Tibial nerve (tissue), 3 donors: Measurements from ENCODE around the gene MCRIP1.

Experiments
- POLR2A ChIP-seq, 2 donors: fragments of 450-650 bp; IDR thresholded peaks; one replicate each; pipeline ENCODE4 v1.6.1; 2017; ENCODE audit warnings: antibody characterized with exemption in 2 of 2, mild to moderate bottlenecking in 2 of 2, moderate library complexity in 2 of 2
- TF ChIP-seq, protein P1 (sequence below), 5 experiments: fragments of 200-600 bp in 3 of 5; fragments of 450-650 bp in 2 of 5; sonication (generic) in 3 of 5; IDR thresholded peaks; one replicate each; pipeline ENCODE4 v1.5.1; 2016 to 2019; ENCODE audit warnings: antibody characterized with exemption in 5 of 5, mild to moderate bottlenecking in 3 of 5, moderate library complexity in 2 of 5

DNA sequence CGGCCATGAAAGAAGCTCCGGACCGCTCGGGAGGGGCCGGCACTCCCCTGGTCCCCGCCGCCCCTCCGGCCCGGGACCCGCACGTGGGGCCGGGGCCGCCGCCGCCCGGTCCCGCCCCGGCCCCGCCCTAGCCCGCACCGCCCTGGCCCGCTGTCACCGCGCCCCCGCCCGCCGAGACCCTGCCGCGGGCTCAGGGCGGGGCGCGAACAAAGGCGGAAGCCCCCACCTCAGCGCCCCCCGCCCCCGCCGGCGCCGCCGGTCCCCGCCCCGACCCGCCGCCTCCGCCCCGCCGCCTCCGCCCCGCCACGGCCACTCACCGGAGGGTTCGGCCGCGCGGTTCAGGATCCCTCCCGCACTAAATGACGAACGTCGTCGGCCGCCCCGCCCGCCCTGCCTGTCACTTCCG is 37.9 kb upstream of the MCRIP1 start, which contains the start of gene ARHGDIA:
- TF ChIP-seq, protein P1, sequence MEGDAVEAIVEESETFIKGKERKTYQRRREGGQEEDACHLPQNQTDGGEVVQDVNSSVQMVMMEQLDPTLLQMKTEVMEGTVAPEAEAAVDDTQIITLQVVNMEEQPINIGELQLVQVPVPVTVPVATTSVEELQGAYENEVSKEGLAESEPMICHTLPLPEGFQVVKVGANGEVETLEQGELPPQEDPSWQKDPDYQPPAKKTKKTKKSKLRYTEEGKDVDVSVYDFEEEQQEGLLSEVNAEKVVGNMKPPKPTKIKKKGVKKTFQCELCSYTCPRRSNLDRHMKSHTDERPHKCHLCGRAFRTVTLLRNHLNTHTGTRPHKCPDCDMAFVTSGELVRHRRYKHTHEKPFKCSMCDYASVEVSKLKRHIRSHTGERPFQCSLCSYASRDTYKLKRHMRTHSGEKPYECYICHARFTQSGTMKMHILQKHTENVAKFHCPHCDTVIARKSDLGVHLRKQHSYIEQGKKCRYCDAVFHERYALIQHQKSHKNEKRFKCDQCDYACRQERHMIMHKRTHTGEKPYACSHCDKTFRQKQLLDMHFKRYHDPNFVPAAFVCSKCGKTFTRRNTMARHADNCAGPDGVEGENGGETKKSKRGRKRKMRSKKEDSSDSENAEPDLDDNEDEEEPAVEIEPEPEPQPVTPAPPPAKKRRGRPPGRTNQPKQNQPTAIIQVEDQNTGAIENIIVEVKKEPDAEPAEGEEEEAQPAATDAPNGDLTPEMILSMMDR (IDR thresholded peaks at IDR 0.05) = no peak
- no peak for TF ChIP-seq POLR2A (IDR thresholded peaks at IDR 0.05)
